Fibroblast of pulmonary artery (primary cell): Measurements from ENCODE around the gene TRIP12.
"Not testable (repeated sequence)": the region's sequence is repeated elsewhere in the genome, so short reads cannot be mapped to it uniquely, and the experiment has no call there.

Experiments
- DNase-seq: peaks from one replicate; pipeline ENCODE4 v3.0.0-alpha.2; 2010; ENCODE audit warnings: low read depth
- H3K4me3 ChIP-seq: replicated peaks from 2 replicates; pipeline ENCODE4 v1.5.1; 2011; ENCODE audit warnings: low read depth, mild to moderate bottlenecking, control low read depth, low read length, moderate library complexity
- TF ChIP-seq, protein P1 (sequence below): IDR thresholded peaks from 2 replicates; pipeline ENCODE4 v1.5.1; 2011; ENCODE audit warnings: mild to moderate bottlenecking, control low read depth, low read length, inconsistent platforms; ENCODE audit errors: missing control alignments

Gene TRIP12

GRCh38 chr2:229905601-229906000, 16.2 kb downstream of the TRIP12 start:
- H3K4me3 ChIP-seq, result no peak overlapping the region
- TF ChIP-seq, protein P1, sequence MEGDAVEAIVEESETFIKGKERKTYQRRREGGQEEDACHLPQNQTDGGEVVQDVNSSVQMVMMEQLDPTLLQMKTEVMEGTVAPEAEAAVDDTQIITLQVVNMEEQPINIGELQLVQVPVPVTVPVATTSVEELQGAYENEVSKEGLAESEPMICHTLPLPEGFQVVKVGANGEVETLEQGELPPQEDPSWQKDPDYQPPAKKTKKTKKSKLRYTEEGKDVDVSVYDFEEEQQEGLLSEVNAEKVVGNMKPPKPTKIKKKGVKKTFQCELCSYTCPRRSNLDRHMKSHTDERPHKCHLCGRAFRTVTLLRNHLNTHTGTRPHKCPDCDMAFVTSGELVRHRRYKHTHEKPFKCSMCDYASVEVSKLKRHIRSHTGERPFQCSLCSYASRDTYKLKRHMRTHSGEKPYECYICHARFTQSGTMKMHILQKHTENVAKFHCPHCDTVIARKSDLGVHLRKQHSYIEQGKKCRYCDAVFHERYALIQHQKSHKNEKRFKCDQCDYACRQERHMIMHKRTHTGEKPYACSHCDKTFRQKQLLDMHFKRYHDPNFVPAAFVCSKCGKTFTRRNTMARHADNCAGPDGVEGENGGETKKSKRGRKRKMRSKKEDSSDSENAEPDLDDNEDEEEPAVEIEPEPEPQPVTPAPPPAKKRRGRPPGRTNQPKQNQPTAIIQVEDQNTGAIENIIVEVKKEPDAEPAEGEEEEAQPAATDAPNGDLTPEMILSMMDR, result no peak
- no peak for DNase-seq

GRCh38 chr2:229903037-229903436, 18.8 kb downstream of the TRIP12 start:
- no peak overlapping the region for H3K4me3 ChIP-seq
- DNase-seq, result no peak
- TF ChIP-seq, protein P1, result no peak

GRCh38 chr2:229901819-229902218, 20.0 kb downstream of the TRIP12 start:
- TF ChIP-seq, protein P1, result no peak
- H3K4me3 ChIP-seq, result no peak overlapping the region
- DNase-seq, result peak; percentile 69

DNA sequence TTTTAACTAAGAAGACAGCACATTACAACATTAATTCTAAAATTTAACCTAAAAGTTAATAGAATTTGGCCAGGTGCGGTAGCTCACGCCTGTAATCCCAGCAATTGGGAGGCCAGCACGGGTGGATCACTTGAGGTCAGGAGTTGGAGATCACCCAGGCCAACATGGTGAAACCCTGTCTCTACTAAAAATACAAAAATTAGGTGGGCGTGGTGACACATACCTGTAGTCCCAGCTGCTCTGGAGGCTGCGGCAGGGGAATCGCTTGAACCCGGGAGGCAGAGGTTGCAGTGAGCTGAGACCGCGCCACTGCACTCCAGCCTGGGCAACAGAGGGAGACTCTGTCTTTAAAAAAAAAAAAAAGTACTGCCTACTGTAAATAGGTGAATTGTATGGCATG, 21.3 kb downstream of the TRIP12 start:
- not testable (repeated sequence) for DNase-seq, H3K4me3 ChIP-seq

DNA sequence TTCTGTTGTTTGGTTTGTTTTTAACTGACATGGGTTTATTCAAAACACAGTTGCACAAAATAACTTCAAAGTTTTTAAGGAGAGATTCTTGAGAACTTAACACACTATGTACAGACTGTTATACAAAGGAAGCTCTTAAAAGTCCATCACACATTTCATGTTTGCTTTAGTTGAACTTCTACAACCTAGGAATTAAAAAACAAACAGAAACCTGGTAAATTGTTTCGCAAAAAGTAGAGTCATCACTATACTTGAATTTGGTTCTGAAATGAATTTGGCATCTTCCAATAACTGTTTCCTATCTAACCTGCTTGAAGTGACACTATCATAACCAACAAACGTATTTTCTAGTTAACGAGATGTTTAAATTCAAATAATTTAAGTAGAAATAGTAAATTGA, 21.8 kb downstream of the TRIP12 start:
- no peak for DNase-seq
- TF ChIP-seq, protein P1, result no peak
- H3K4me3 ChIP-seq, result no peak overlapping the region

GRCh38 chr2:229899604-229900003, 22.2 kb downstream of the TRIP12 start:
- TF ChIP-seq, protein P1, result no peak
- DNase-seq, result no peak

GRCh38 chr2:229896857-229897256, 25.0 kb downstream of the TRIP12 start:
- TF ChIP-seq, protein P1, result no peak
- no peak overlapping the region for H3K4me3 ChIP-seq
- no peak for DNase-seq

More at GRCh38 chr2:229899604-229900003, 22.2 kb downstream of the TRIP12 start:
- H3K4me3 ChIP-seq, result no peak overlapping the region

GRCh38 chr2:229889023-229889422, 32.8 kb downstream of the TRIP12 start:
- DNase-seq, result no peak
- no peak overlapping the region for H3K4me3 ChIP-seq
- TF ChIP-seq, protein P1, result no peak
